Stimulated activated naive B cell treated with anti-CD40 and anti-IgM and Interleukin-4, amounts not matched to agents 10 μg/mL and 1 μg/mL and 100 μg/mL, for 72 hours (primary cell): ENCODE measurements around the gene OR10V1.
"Not testable (repeated sequence)": the region's sequence is repeated elsewhere in the genome, so short reads cannot be mapped to it uniquely, and the experiment has no call there.

Experiments
- ATAC-seq, 2 donors: fragments of 150-1000 bp; cut with Tn5 transposase; replicated peaks; 2 replicates each; pipeline ENCODE4 v1.10.0; 2021; ENCODE audit warnings: moderate library complexity in 1 of 2
- DNase-seq: peaks from one replicate; pipeline ENCODE4 v3.0.0; 2021
- H3K27ac Mint-ChIP-seq: one replicate; pipeline ENCODE4 v1.8.0; 2022; ENCODE audit warnings: mild to moderate bottlenecking, mixed read lengths
- H3K27me3 Mint-ChIP-seq, 2 donors: one replicate each; pipeline ENCODE4 v1.8.0; 2022; ENCODE audit warnings: mixed read lengths in 2 of 2
- H3K36me3 Mint-ChIP-seq, 2 donors: one replicate each; pipeline ENCODE4 v1.8.0; 2022; ENCODE audit warnings: mixed read lengths in 2 of 2, mild to moderate bottlenecking in 1 of 2
- H3K4me1 Mint-ChIP-seq, 2 donors: one replicate each; pipeline ENCODE4 v1.8.0; 2022; ENCODE audit warnings: mixed read lengths in 2 of 2, mild to moderate bottlenecking in 1 of 2
- H3K4me3 Mint-ChIP-seq, 2 donors: one replicate each; pipeline ENCODE4 v1.8.0; 2022; ENCODE audit warnings: mild to moderate bottlenecking in 2 of 2, mixed read lengths in 2 of 2, moderate library complexity in 1 of 2
- H3K9me3 Mint-ChIP-seq, 2 donors: one replicate each; pipeline ENCODE4 v1.8.0; 2022; ENCODE audit warnings: mixed read lengths in 2 of 2, mild to moderate bottlenecking in 1 of 2

OR10V1 gene

GRCh38 chr11:59700157-59700556 is 13.5 kb downstream of the OR10V1 start:
- ATAC-seq, H3K36me3 Mint-ChIP-seq, DNase-seq, H3K4me1 Mint-ChIP-seq, H3K27ac Mint-ChIP-seq, H3K9me3 Mint-ChIP-seq, H3K4me3 Mint-ChIP-seq: not testable (repeated sequence)
- peaks cover 11 to 13% of the 10 kb centered on the region in 2 donors for H3K27me3 Mint-ChIP-seq

- ATAC-seq (no peak), DNase-seq (no peak)
- Mint-ChIP-seq H3K27me3 (peaks cover 4 to 12% of the 10 kb centered on the region in 2 donors), H3K36me3 (peaks cover 0 to 3% of the 10 kb centered on the region in 2 donors), H3K27ac (no peak overlapping the region), H3K9me3 (peaks cover 4 to 6% of the 10 kb centered on the region in 2 donors), H3K4me3 (no peak overlapping the region), H3K4me1 (no peaks in the 10 kb centered on the region)
Measured at GRCh38 chr11:59698506-59698905, 15.1 kb downstream of the OR10V1 start.

GRCh38 chr11:59692915-59693314 is 20.7 kb downstream of the OR10V1 start:
- Mint-ChIP-seq H3K4me3 (no peak overlapping the region), H3K36me3 (peaks cover 0 to 9% of the 10 kb centered on the region in 2 donors), H3K27me3 (peaks cover 17 to 27% of the 10 kb centered on the region in 2 donors), H3K4me1 (peaks cover 0 to 1% of the 10 kb centered on the region in 2 donors), H3K27ac (no peak overlapping the region), H3K9me3 (peaks cover 15 to 23% of the 10 kb centered on the region in 2 donors)
- DNase-seq: no peak
- ATAC-seq: no peak

- ATAC-seq (no peak), DNase-seq (no peak)
- Mint-ChIP-seq H3K9me3 (peaks cover 13 to 23% of the 10 kb centered on the region in 2 donors), H3K27me3 (peaks cover 22 to 37% of the 10 kb centered on the region in 2 donors), H3K4me1 (peaks cover 0 to 1% of the 10 kb centered on the region in 2 donors), H3K36me3 (peaks cover 1 to 9% of the 10 kb centered on the region in 2 donors), H3K4me3 (no peak overlapping the region), H3K27ac (no peak overlapping the region)
Measured at GRCh38 chr11:59691156-59691555, 22.5 kb downstream of the OR10V1 start.

GRCh38 chr11:59689015-59689414 is 24.6 kb downstream of the OR10V1 start:
- ATAC-seq (no peak), DNase-seq (no peak)
- peaks cover 1 to 9% of the 10 kb centered on the region in 2 donors for H3K36me3 Mint-ChIP-seq
- H3K27ac Mint-ChIP-seq: no peak overlapping the region
- no peak overlapping the region for H3K4me3 Mint-ChIP-seq
- H3K9me3 Mint-ChIP-seq: peaks cover 13 to 23% of the 10 kb centered on the region in 2 donors
- H3K27me3 Mint-ChIP-seq: peaks cover 26 to 45% of the 10 kb centered on the region in 2 donors
- H3K4me1 Mint-ChIP-seq: peaks cover 0 to 1% of the 10 kb centered on the region in 2 donors

GRCh38 chr11:59681260-59681725 is 32.4 kb downstream of the OR10V1 start:
- not testable (repeated sequence) for H3K27ac Mint-ChIP-seq, H3K9me3 Mint-ChIP-seq, DNase-seq, H3K4me3 Mint-ChIP-seq, H3K4me1 Mint-ChIP-seq, H3K36me3 Mint-ChIP-seq, ATAC-seq
- H3K27me3 Mint-ChIP-seq: peaks cover 12 to 22% of the 10 kb centered on the region in 2 donors

- peaks cover 12 to 17% of the 10 kb centered on the region in 2 donors for H3K27me3 Mint-ChIP-seq
- no peaks in the 10 kb centered on the region for H3K4me1 Mint-ChIP-seq
- DNase-seq (peak; percentile 39), ATAC-seq (peak; percentile 88 to 91)
- no peak overlapping the region for H3K27ac Mint-ChIP-seq
- H3K9me3 Mint-ChIP-seq: peaks cover 0 to under 1% of the 10 kb centered on the region in 2 donors
- no peaks in the 10 kb centered on the region for H3K36me3 Mint-ChIP-seq
- no peak overlapping the region for H3K4me3 Mint-ChIP-seq
Measured at GRCh38 chr11:59680287-59681154, 33.1 kb downstream of the OR10V1 start.

GRCh38 chr11:59679347-59679746 is 34.3 kb downstream of the OR10V1 start:
- Mint-ChIP-seq H3K27me3 (peaks cover 10 to 11% of the 10 kb centered on the region in 2 donors), H3K36me3 (no peaks in the 10 kb centered on the region), H3K4me3 (no peak overlapping the region), H3K4me1 (no peaks in the 10 kb centered on the region), H3K9me3 (no peaks in the 10 kb centered on the region), H3K27ac (no peak overlapping the region)
- DNase-seq (no peak), ATAC-seq (peak; percentile 82 to 84)

GRCh38 chr11:59678813-59679165 is 34.9 kb downstream of the OR10V1 start:
- no peaks in the 10 kb centered on the region for H3K4me1 Mint-ChIP-seq
- ATAC-seq: no peak
- no peak overlapping the region for H3K27ac Mint-ChIP-seq
- H3K27me3 Mint-ChIP-seq: peaks cover 6 to 8% of the 10 kb centered on the region in 2 donors
- no peaks in the 10 kb centered on the region for H3K36me3 Mint-ChIP-seq
- no peaks in the 10 kb centered on the region for H3K9me3 Mint-ChIP-seq
- no peak for DNase-seq
- no peak overlapping the region for H3K4me3 Mint-ChIP-seq

- Mint-ChIP-seq H3K4me3 (no peak overlapping the region), H3K4me1 (no peaks in the 10 kb centered on the region), H3K27ac (no peak overlapping the region), H3K36me3 (no peaks in the 10 kb centered on the region), H3K9me3 (no peaks in the 10 kb centered on the region), H3K27me3 (peaks cover 2 to 4% of the 10 kb centered on the region in 2 donors)
- ATAC-seq (no peak), DNase-seq (no peak)
Measured at GRCh38 chr11:59678118-59678812, 35.4 kb downstream of the OR10V1 start.

- H3K4me3 Mint-ChIP-seq: no peak overlapping the region
- DNase-seq (no peak), ATAC-seq (no peak)
- no peaks in the 10 kb centered on the region for H3K4me1 Mint-ChIP-seq
- H3K9me3 Mint-ChIP-seq: no peaks in the 10 kb centered on the region
- H3K27me3 Mint-ChIP-seq: peaks cover 0 to 3% of the 10 kb centered on the region in 2 donors
- H3K36me3 Mint-ChIP-seq: no peaks in the 10 kb centered on the region
- no peak overlapping the region for H3K27ac Mint-ChIP-seq
Measured at GRCh38 chr11:59676205-59676604, 37.4 kb downstream of the OR10V1 start.

GRCh38 chr11:59674291-59674690 is 39.4 kb downstream of the OR10V1 start:
- DNase-seq: no peak
- Mint-ChIP-seq H3K27me3 (no peaks in the 10 kb centered on the region), H3K4me3 (no peak overlapping the region), H3K4me1 (peaks cover 4 to 9% of the 10 kb centered on the region in 2 donors), H3K36me3 (no peaks in the 10 kb centered on the region), H3K9me3 (no peaks in the 10 kb centered on the region), H3K27ac (no peak overlapping the region)
- ATAC-seq: no peak

- Mint-ChIP-seq H3K4me3 (no peak overlapping the region), H3K4me1 (peaks cover 4 to 10% of the 10 kb centered on the region in 2 donors), H3K36me3 (no peaks in the 10 kb centered on the region), H3K27ac (no peak overlapping the region), H3K27me3 (no peaks in the 10 kb centered on the region), H3K9me3 (no peaks in the 10 kb centered on the region)
- no peak for ATAC-seq
- no peak for DNase-seq
Measured at GRCh38 chr11:59673291-59673690, 40.4 kb downstream of the OR10V1 start.

- Mint-ChIP-seq H3K27ac (no peak overlapping the region), H3K4me1 (peaks cover 17 to 28% of the 10 kb centered on the region in 2 donors), H3K36me3 (peaks cover 6 to 7% of the 10 kb centered on the region in 2 donors), H3K9me3 (no peaks in the 10 kb centered on the region), H3K27me3 (no peaks in the 10 kb centered on the region), H3K4me3 (no peak overlapping the region)
- no peak for ATAC-seq
- no peak for DNase-seq
Measured at GRCh38 chr11:59671471-59671870, 42.2 kb downstream of the OR10V1 start.
